Left ventricle myocardium inferior (tissue), 1 donor: ENCODE results near the gene CSTPP1. TPM values are rescaled to one million over a fixed set of nuclear protein-coding genes. Genes with fewer than 3 reads are reported as not detected.

Source experiments
- DNase-seq: peaks from one replicate; pipeline ENCODE4 v3.0.0-alpha.2; 2020
- H3K27ac ChIP-seq: fragments of 200-600 bp; replicated peaks from 2 replicates; pipeline ENCODE4 v1.8.0; 2021
- H3K27me3 ChIP-seq: fragments of 200-600 bp; 2 replicates; pipeline ENCODE4 v1.8.0; 2021; ENCODE audit warnings: low read depth
- H3K36me3 ChIP-seq: fragments of 200-600 bp; 2 replicates; pipeline ENCODE4 v1.8.0; 2021
- H3K4me1 ChIP-seq: fragments of 200-600 bp; 2 replicates; pipeline ENCODE4 v1.8.0; 2021
- H3K4me3 ChIP-seq: fragments of 200-600 bp; 2 replicates; pipeline ENCODE4 v1.8.0; 2021; ENCODE audit warnings: mild to moderate bottlenecking, moderate library complexity
- H3K9me3 ChIP-seq: fragments of 200-600 bp; replicated peaks from 2 replicates; pipeline ENCODE4 v1.8.0; 2021
- intact Hi-C: fragments of 100-400 bp; cut with micrococcal nuclease; formaldehyde crosslinking; loops from one replicate; pipeline ENCODE4 v1.11.0; 2022
- total RNA-seq: library from RNA; stranded (reverse); fragmentation: NEBNext Ultra II Directional; extraction: Animal tissue kit (Norgen Biotek cat#: 25700); gene quantifications from one replicate; pipeline ENCODE4 v1.2.1, GENCODE V29; 2021
- TF ChIP-seq, protein P1 (sequence below): fragments of 200-600 bp; IDR thresholded peaks from 2 replicates; pipeline ENCODE4 v1.8.0; 2021; ENCODE audit warnings: antibody characterized with exemption, mild to moderate bottlenecking, borderline replicate concordance
- donor health status: DM: no; HTN: yes; CAD: no; lungs with severe emphysema.

The CSTPP1 gene
- total RNA-seq, 1 donor from 2014 or later: 12.9 TPM

GRCh38 chr11:46963844-46964243 is 27.3 kb downstream of the CSTPP1 start:
- no peak for DNase-seq
- no peak overlapping the region for H3K27ac ChIP-seq
- H3K4me3 ChIP-seq: no peak overlapping the region
- peaks cover under 1% of the 10 kb centered on the region for H3K36me3 ChIP-seq
- TF ChIP-seq, protein P1, sequence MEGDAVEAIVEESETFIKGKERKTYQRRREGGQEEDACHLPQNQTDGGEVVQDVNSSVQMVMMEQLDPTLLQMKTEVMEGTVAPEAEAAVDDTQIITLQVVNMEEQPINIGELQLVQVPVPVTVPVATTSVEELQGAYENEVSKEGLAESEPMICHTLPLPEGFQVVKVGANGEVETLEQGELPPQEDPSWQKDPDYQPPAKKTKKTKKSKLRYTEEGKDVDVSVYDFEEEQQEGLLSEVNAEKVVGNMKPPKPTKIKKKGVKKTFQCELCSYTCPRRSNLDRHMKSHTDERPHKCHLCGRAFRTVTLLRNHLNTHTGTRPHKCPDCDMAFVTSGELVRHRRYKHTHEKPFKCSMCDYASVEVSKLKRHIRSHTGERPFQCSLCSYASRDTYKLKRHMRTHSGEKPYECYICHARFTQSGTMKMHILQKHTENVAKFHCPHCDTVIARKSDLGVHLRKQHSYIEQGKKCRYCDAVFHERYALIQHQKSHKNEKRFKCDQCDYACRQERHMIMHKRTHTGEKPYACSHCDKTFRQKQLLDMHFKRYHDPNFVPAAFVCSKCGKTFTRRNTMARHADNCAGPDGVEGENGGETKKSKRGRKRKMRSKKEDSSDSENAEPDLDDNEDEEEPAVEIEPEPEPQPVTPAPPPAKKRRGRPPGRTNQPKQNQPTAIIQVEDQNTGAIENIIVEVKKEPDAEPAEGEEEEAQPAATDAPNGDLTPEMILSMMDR: no peak
- H3K4me1 ChIP-seq: no peaks in the 10 kb centered on the region
- intact Hi-C loops: no loop called here
- peaks cover 11% of the 10 kb centered on the region for H3K9me3 ChIP-seq
- no peaks in the 10 kb centered on the region for H3K27me3 ChIP-seq

DNA sequence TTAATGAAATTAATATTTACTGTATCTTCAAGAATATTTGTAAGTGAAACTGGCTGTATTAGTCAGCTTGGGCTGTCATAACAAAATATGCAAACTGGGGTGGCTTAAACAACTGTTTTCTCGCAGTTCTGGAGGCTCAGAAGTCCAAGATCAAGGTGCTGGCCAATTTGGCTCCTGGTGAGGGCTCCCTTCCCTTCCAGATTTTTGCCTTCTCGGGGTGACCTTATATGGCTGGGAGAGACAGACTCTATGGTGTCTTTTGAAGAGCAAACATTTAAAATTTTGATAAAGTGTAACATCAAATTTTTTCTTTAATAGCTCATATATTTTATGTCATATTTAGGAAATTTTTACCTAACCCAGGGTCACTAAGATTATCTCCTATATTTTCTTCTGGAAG is 30.2 kb downstream of the CSTPP1 start:
- no peak overlapping the region for H3K27ac ChIP-seq
- TF ChIP-seq, protein P1: no peak
- no peak overlapping the region for H3K4me3 ChIP-seq
- intact Hi-C loops: no loop called here
- no peaks in the 10 kb centered on the region for H3K36me3 ChIP-seq
- H3K9me3 ChIP-seq: no peaks in the 10 kb centered on the region
- no peak for DNase-seq
- H3K27me3 ChIP-seq: no peaks in the 10 kb centered on the region
- H3K4me1 ChIP-seq: no peaks in the 10 kb centered on the region

DNA sequence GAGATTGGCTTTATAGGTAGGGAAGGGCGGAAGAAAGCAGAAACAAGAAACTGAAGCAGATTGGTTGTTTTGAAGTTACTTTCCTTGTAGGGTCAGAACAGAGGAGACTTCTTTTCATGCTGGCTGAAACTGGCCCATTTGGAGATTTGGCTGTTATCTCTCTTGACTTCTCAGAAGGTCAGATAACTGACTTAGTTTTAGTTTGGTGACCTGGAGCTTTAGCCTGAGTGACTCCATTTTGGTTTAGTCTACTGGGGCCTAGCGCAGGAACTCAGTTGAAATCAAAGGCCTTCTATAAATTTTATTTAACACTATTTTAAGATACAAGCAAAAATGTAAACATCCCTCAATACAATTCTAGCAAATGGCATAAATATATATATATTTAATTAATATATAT is 31.4 kb downstream of the CSTPP1 start:
- Histone ChIP-seq H3K9me3 (no peaks in the 10 kb centered on the region), H3K27me3 (no peaks in the 10 kb centered on the region), H3K4me3 (no peak overlapping the region), H3K27ac (no peak overlapping the region), H3K4me1 (no peaks in the 10 kb centered on the region), H3K36me3 (no peaks in the 10 kb centered on the region)
- TF ChIP-seq, protein P1: no peak
- no peak for DNase-seq
- intact Hi-C loops: no loop called here

DNA sequence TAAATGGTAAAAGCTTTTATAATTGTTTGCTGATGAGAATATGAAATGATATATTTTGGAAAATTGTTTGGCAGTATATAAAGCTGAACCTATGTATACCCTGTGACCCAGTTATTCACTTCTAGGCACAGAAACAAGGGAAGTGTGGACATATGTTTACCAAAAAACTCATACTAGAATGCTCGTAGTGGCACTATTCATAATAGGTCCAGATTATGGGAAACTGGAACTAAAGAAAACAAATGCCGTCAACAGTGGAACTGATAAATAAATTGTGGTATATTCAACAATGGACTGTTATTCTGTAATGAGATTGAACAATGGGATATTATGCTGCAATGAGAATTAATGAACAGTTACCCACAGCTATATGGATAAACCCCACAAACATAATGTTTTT is 32.8 kb downstream of the CSTPP1 start:
- Histone ChIP-seq H3K27ac (no peak overlapping the region), H3K4me1 (no peaks in the 10 kb centered on the region), H3K36me3 (no peaks in the 10 kb centered on the region), H3K9me3 (no peaks in the 10 kb centered on the region), H3K27me3 (no peaks in the 10 kb centered on the region), H3K4me3 (no peak overlapping the region)
- TF ChIP-seq, protein P1: no peak
- DNase-seq: no peak
- intact Hi-C loops: no loop called here

GRCh38 chr11:46970913-46971625 is 34.5 kb downstream of the CSTPP1 start:
- H3K27me3 ChIP-seq: no peaks in the 10 kb centered on the region
- no peaks in the 10 kb centered on the region for H3K36me3 ChIP-seq
- no peak overlapping the region for H3K4me3 ChIP-seq
- no peak for DNase-seq
- no peaks in the 10 kb centered on the region for H3K9me3 ChIP-seq
- H3K4me1 ChIP-seq: no peaks in the 10 kb centered on the region
- TF ChIP-seq, protein P1: no peak
- intact Hi-C loops: no loop called here
- H3K27ac ChIP-seq: no peak overlapping the region
